Karpas-422 (cell line): ENCODE data around the gene C4BPA. TPM values are rescaled to one million over a fixed set of nuclear protein-coding genes. Genes with fewer than 3 reads are reported as not detected.
A peak's percentile ranks its signal among the peaks of the same experiment; 100 is the strongest.

Experiments used
- DNase-seq: peaks from one replicate; pipeline ENCODE4 v3.0.0-alpha.2; 2015
- H2AFZ ChIP-seq: fragments of 200-600 bp; sonication (generic); 2 replicates; pipeline ENCODE4 v1.6.1; 2014; ENCODE audit warnings: antibody characterized with exemption, low read length, mixed read lengths
- H3K27ac ChIP-seq: fragments of 200-600 bp; sonication (generic); 2 replicates; pipeline ENCODE4 v1.5.1; 2014; ENCODE audit warnings: mild to moderate bottlenecking, low read length, moderate library complexity
- H3K27me3 ChIP-seq: fragments of 200-600 bp; sonication (generic); 2 replicates; pipeline ENCODE4 v1.6.1; 2014; ENCODE audit warnings: low read length, mixed read lengths
- H3K36me3 ChIP-seq: fragments of 200-600 bp; sonication (generic); 2 replicates; pipeline ENCODE4 v1.6.1; 2014; ENCODE audit warnings: low read length, mixed read lengths; ENCODE audit not compliant: insufficient read depth
- H3K4me1 ChIP-seq: fragments of 200-600 bp; sonication (generic); 2 replicates; pipeline ENCODE4 v1.6.1; 2014; ENCODE audit warnings: mild to moderate bottlenecking, low read length, mixed read lengths
- H3K4me2 ChIP-seq: fragments of 200-600 bp; sonication (generic); 2 replicates; pipeline ENCODE4 v1.6.1; 2014; ENCODE audit warnings: low read length, low read depth, mild to moderate bottlenecking; ENCODE audit not compliant: poor library complexity, severe bottlenecking
- H3K4me3 ChIP-seq: fragments of 200-600 bp; sonication (generic); 2 replicates; pipeline ENCODE4 v1.5.1; 2014; ENCODE audit warnings: mild to moderate bottlenecking, antibody characterized with exemption, low read length, mixed read lengths
- H3K79me2 ChIP-seq: fragments of 200-600 bp; sonication (generic); 2 replicates; pipeline ENCODE4 v1.6.1; 2014; ENCODE audit warnings: mild to moderate bottlenecking, low read length, mixed read lengths
- H3K9ac ChIP-seq: fragments of 200-600 bp; sonication (generic); 2 replicates; pipeline ENCODE4 v1.6.0; 2014; ENCODE audit warnings: low read length
- H3K9me2 ChIP-seq: fragments of 200-600 bp; sonication (generic), shearing (Covaris generic); replicated peaks from 2 replicates; pipeline ENCODE4 v1.6.0; 2014; ENCODE audit warnings: mild to moderate bottlenecking, low read length, moderate library complexity; ENCODE audit not compliant: insufficient read depth
- H3K9me3 ChIP-seq: fragments of 300-700, 200-600 bp; sonication (generic); 2 replicates; pipeline ENCODE4 v1.6.1; 2014; ENCODE audit warnings: low read length, mixed read lengths
- H4K20me1 ChIP-seq: fragments of 200-600 bp; sonication (generic); 2 replicates; pipeline ENCODE4 v1.6.1; 2014; ENCODE audit warnings: mild to moderate bottlenecking, antibody characterized with exemption, low read length, low read depth; ENCODE audit not compliant: insufficient read depth
- total RNA-seq: library from RNA; depleted of rRNA; stranded (reverse); fragments of >200 nt; shearing (Covaris generic); gene quantifications from 2 replicates; pipeline ENCODE4 v1.2.3, GENCODE V29; 2014; ENCODE audit warnings: low replicate concordance

C4BPA gene
- total RNA-seq, 1 experiment from 2014 or later: not detected

GRCh38 chr1:207071426-207071825 lies 32.6 kb upstream of the C4BPA start:
- no peak for DNase-seq
- Histone ChIP-seq H3K4me3 (no peak overlapping the region), H3K4me2 (no peak overlapping the region), H4K20me1 (no peaks in the 10 kb centered on the region), H3K9me2 (no peaks in the 10 kb centered on the region), H3K9me3 (no peaks in the 10 kb centered on the region), H3K27me3 (no peaks in the 10 kb centered on the region), H2AFZ (no peak overlapping the region), H3K4me1 (no peaks in the 10 kb centered on the region), H3K79me2 (no peaks in the 10 kb centered on the region), H3K36me3 (no peaks in the 10 kb centered on the region), H3K27ac (no peak overlapping the region), H3K9ac (no peak overlapping the region)

GRCh38 chr1:207072233-207072632 lies 31.8 kb upstream of the C4BPA start:
- Histone ChIP-seq H3K4me3 (no peak overlapping the region), H3K27ac (no peak overlapping the region), H3K4me2 (no peak overlapping the region), H4K20me1 (no peaks in the 10 kb centered on the region), H2AFZ (no peak overlapping the region), H3K9ac (no peak overlapping the region), H3K27me3 (no peaks in the 10 kb centered on the region), H3K79me2 (no peaks in the 10 kb centered on the region), H3K4me1 (no peaks in the 10 kb centered on the region), H3K36me3 (no peaks in the 10 kb centered on the region), H3K9me2 (no peaks in the 10 kb centered on the region), H3K9me3 (no peaks in the 10 kb centered on the region)
- no peak for DNase-seq

GRCh38 chr1:207073906-207074820 lies 29.9 kb upstream of the C4BPA start:
- no peak for DNase-seq
- Histone ChIP-seq H3K79me2 (no peaks in the 10 kb centered on the region), H3K9ac (no peak overlapping the region), H3K4me3 (no peak overlapping the region), H4K20me1 (no peaks in the 10 kb centered on the region), H2AFZ (no peak overlapping the region), H3K27me3 (no peaks in the 10 kb centered on the region), H3K4me1 (no peaks in the 10 kb centered on the region), H3K4me2 (no peak overlapping the region), H3K36me3 (no peaks in the 10 kb centered on the region), H3K9me3 (no peaks in the 10 kb centered on the region), H3K9me2 (no peaks in the 10 kb centered on the region), H3K27ac (no peak overlapping the region)

GRCh38 chr1:207076181-207076955 lies 27.7 kb upstream of the C4BPA start:
- Histone ChIP-seq H3K9ac (no peak overlapping the region), H3K9me2 (no peaks in the 10 kb centered on the region), H3K36me3 (no peaks in the 10 kb centered on the region), H4K20me1 (no peaks in the 10 kb centered on the region), H3K79me2 (no peaks in the 10 kb centered on the region), H3K9me3 (no peaks in the 10 kb centered on the region), H3K4me1 (no peaks in the 10 kb centered on the region), H3K4me3 (no peak overlapping the region), H2AFZ (no peak overlapping the region), H3K4me2 (no peak overlapping the region), H3K27me3 (no peaks in the 10 kb centered on the region), H3K27ac (no peak overlapping the region)
- DNase-seq: no peak

- Histone ChIP-seq H2AFZ (no peak overlapping the region), H3K79me2 (no peaks in the 10 kb centered on the region), H3K4me2 (no peak overlapping the region), H3K27ac (no peak overlapping the region), H3K9me3 (no peaks in the 10 kb centered on the region), H3K4me1 (no peaks in the 10 kb centered on the region), H3K4me3 (no peak overlapping the region), H3K36me3 (no peaks in the 10 kb centered on the region), H3K9ac (no peak overlapping the region), H4K20me1 (no peaks in the 10 kb centered on the region), H3K9me2 (no peaks in the 10 kb centered on the region), H3K27me3 (no peaks in the 10 kb centered on the region)
- no peak for DNase-seq
Observed at GRCh38 chr1:207077012-207077411, 27.0 kb upstream of the C4BPA start.

GRCh38 chr1:207077470-207078377 lies 26.3 kb upstream of the C4BPA start:
- H3K27ac ChIP-seq: no peak overlapping the region
- no peaks in the 10 kb centered on the region for H4K20me1 ChIP-seq
- no peaks in the 10 kb centered on the region for H3K4me1 ChIP-seq
- no peaks in the 10 kb centered on the region for H3K9me2 ChIP-seq
- H3K4me3 ChIP-seq: no peak overlapping the region
- no peaks in the 10 kb centered on the region for H3K36me3 ChIP-seq
- H3K79me2 ChIP-seq: no peaks in the 10 kb centered on the region
- no peak overlapping the region for H3K9ac ChIP-seq
- no peak overlapping the region for H3K4me2 ChIP-seq
- DNase-seq: peak; percentile 77
- no peaks in the 10 kb centered on the region for H3K27me3 ChIP-seq
- no peaks in the 10 kb centered on the region for H3K9me3 ChIP-seq
- no peak overlapping the region for H2AFZ ChIP-seq

- H2AFZ ChIP-seq: no peak overlapping the region
- no peak overlapping the region for H3K9ac ChIP-seq
- H3K4me2 ChIP-seq: no peak overlapping the region
- no peaks in the 10 kb centered on the region for H3K9me2 ChIP-seq
- no peaks in the 10 kb centered on the region for H3K36me3 ChIP-seq
- H4K20me1 ChIP-seq: no peaks in the 10 kb centered on the region
- H3K27me3 ChIP-seq: no peaks in the 10 kb centered on the region
- no peak overlapping the region for H3K4me3 ChIP-seq
- no peaks in the 10 kb centered on the region for H3K9me3 ChIP-seq
- H3K27ac ChIP-seq: no peak overlapping the region
- DNase-seq: no peak
- no peaks in the 10 kb centered on the region for H3K4me1 ChIP-seq
- H3K79me2 ChIP-seq: no peaks in the 10 kb centered on the region
Observed at GRCh38 chr1:207078578-207079132, 25.4 kb upstream of the C4BPA start.
